Measurements from ENCODE around the gene ZNF454.

ZNF454 gene

DNA sequence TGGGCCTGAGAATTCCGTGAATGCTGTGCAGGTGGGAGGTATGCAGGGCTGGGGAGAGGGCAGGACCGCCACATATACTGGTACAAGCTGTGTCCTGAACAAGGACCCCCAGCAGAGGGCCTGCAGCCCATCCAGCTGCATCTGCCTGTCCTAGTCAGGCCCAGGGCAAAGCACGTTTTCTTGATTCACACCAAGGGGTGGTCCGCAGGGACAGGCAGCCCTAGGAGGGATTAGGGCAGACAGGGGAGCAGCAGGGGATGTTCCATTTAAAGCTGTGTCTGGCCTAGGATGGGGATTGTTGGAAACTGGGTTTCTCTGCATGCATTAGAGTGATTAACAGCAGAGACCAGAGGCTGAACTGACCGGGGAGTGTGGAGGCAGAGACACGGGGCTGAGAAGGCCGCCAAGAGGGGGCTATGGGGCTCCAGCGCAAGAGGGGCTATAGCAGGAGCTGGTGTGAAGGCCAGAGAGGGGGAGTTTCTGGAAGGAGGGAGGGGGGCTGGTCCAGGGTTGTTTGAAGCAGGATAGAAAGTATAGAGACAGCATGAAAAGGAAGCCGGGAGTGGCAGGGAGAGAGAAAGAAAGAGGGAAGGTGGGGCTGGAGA, 51.4 kb downstream of the ZNF454 start:
- DNase-seq (ENCODE audit: extremely low spot score, insufficient read length, low read depth) (no peak), FAIRE-seq (no peak)

DNA sequence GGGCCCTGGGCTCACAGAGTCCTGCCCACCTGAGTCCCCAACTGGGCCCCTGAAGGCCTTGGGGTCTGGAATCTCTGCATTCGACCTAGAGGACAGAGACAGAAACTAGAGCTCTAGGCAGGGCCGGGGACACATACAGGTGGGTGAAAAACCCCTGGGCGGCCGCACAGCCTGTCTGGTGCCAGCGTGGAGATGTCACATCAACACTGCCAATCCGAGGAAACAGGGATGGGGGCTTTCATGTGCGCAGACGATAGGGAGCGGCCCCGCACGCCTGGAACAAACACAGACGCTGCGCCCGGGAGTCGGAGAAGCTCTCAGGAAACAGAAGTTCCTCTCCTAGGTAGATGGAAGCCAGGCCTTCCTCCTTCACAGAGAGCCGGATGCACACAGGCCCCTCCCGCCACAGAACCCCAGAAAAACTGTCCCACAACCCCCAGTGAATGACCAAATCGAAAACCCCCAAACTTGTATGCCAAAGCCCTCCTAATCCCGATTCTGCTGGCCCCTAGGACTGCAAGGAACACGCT, 52.3 kb downstream of the ZNF454 start:
- FAIRE-seq, result no peak
- DNase-seq (ENCODE audit: extremely low spot score, insufficient read length, low read depth), result no peak

DNA sequence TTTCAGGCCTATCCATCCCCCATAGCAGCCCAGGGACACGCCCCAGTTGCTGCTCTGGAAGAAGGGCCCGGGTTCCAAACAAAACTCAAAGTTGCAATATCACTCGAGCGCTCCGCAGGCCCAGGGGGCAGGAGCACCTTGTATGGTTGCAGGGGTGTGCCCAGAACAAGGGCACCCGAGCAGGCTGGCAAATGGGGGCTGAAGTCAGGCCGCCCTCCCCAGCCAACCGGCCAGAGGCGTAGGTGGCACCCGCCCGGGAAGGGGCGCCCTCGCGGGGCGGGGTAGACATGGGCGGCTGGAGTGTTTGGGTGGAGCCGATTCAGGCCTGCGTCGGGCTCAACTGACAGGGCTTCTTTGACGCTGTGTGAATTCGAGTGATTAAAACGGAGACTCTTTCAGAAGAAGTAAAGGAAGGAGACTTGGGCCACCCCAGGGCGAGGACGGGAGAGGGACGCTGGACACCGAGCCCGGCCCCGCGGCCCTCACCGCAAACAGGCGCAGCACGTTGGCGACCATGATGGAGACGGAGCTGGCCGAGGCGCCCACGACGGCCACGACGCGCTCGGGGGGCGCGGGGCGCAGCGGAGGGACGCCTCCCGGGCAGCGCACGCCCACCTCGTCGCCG, 53.1 kb downstream of the ZNF454 start:
- no peak for FAIRE-seq
- no peak for DNase-seq (ENCODE audit: extremely low spot score, insufficient read length, low read depth)

DNA sequence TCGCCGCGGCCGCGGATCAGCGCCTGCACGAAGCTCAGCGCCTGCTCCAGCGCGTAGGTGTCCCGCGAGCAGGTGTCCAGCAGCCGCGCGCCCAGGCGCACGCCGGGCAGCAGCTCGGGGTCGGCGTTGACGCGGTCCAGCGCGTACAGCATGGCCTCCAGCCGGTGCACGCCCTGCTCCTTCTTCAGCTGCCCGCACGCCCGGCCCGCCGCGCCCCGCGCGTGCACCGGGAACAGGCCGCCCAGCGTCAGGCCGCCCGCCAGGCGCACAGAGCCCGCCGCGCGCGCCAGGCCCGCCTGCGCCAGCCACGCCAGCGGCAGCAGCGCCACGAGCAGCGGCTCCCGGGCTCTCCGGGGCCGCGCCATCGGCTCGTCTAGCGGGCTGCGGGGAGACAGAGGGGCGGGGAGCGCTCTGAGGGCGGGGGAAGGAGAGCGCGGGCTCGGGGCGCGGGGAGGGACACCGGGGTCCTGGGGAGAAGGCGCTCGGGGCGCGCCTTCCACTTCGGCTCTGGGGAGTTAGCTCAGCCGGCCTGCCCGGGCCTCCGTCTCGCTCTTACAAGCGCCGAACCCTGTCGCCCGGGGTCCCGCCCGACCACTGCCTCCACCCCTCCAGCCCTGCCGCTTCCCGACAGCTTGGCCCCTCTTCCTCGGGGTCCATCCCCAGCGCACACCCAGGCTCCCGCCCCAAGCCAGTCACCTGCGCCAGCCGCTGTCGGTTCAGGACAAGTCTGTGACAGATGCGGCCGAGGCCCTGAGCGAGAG, 53.8 kb downstream of the ZNF454 start, which contains the start of gene GRM6:
Gene GRM6 (minus strand): TSS at position 741 of the 761 bp plus-strand sequence. CDS start 376 bp downstream, at position 365.
- no peak for DNase-seq (ENCODE audit: extremely low spot score, insufficient read length, low read depth)
- no peak for FAIRE-seq

DNA sequence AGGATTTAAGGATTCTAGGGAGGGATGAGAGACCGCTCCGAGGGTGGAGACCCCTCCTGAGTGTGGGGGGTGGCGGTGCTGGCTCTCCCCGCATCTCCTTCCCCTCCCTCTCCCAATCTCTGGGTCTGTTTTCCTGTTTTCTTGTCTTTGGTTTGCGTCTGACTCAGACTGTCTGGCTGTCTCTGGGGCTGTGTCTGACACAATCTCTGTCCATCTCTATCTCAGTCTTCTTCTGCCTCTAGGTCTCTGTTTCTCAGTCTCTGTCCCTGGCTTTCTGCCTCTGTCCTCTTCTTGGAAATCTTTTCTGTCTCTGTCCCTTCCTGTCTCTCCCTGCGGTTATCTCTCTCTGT, 54.3 kb downstream of the ZNF454 start:
- FAIRE-seq (no peak), DNase-seq (ENCODE audit: extremely low spot score, insufficient read length, low read depth) (no peak)

DNA sequence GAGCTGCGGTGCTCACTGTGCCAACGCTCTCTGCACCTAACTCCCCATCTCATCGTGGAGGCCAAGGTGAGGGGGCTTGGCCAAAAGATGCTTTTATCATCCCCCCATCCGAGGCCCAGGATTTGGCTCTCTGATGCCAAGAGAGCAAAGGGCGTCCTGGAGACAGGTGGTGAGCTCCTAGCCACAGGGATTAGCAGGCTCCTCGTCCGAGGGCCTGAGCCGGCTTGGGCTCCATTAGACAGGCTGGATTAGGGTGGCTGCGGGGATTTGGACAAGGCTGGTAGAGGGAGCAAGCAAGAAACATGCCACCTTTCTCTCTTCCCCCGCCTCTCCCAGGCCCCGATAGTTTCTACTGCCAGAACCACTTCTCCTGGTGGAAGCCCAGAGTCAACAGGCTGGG, 55.2 kb downstream of the ZNF454 start:
- FAIRE-seq, result no peak
- DNase-seq (ENCODE audit: extremely low spot score, insufficient read length, low read depth), result no peak

DNA sequence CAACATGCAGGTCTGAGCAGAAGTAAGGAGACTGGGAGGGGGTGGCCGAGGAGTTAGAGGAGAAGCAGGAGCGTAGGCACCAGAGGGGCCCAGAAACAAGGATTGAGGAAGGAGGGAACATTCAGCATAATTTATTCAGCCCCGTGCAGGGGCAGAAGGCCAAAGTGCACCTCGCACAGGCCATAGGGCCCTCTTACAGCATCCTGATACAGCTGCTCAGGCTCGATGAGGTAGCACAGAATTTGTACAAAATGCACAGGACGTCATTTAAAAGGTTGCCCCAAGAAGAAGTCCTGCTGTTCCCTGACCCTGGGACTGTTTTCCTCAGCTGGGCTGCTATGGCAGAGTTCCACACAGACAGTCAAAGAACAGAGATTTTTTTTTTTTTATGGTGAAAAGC, 56.2 kb downstream of the ZNF454 start:
- FAIRE-seq, result no peak
- DNase-seq (ENCODE audit: extremely low spot score, insufficient read length, low read depth), result no peak

DNA sequence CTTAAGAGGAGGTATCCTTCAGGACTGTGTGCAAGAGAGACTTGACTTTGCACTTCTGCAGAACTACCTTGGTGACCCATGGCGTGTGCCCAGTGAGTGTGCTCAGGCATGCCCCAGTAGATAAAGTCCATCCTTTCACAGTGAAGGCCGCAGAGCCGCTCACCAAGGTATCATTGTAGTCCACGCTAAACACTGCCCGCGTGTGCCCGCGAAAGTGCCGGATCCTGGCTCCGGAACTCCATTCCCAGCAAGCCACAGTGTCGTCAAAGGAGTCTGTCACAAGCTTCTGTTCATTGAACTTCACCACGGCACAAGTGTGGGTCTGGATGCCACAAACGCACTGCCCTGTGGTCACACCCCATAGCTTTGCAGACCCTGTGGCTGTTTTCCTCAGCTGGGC, 57.4 kb downstream of the ZNF454 start:
- DNase-seq (ENCODE audit: extremely low spot score, insufficient read length, low read depth) (no peak), FAIRE-seq (no peak)

DNA sequence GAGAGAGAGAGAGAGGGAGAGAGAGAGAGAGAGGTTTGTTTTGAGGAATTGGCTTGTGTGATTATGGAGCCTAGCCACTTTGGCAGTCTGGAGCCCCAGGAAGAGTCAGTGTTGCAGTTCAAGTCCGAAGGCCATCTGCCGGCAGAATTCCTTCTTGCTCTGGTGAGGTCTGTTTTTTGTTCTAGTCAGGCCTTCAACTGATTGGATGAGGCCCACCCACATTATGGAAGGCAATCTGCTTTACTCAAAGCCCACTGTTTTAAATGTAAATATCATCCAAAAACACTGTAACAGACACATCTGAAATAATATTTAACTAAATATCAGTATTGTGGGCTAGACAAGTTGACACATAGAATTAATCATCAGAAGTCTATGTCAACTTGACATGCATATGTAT, 65.6 kb downstream of the ZNF454 start:
- FAIRE-seq (no peak), DNase-seq (ENCODE audit: extremely low spot score, insufficient read length, low read depth) (no peak)

DNA sequence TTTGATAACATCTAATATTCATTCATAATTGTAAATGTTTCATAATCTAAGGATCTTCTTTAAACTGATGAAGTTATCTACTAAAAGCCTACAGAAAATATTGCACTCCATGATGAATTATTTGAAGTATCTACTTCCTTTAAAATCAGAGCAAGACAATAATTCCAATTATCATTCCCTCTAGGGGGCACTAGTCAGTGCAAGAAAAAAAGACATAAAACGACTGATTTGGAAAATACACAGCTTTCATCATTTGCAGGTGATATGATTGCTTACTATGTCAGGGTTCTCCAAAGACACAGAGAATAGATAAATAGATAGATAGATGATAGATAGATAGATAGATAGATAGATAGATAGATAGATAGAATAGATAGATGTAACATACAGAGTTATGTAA, 67.7 kb downstream of the ZNF454 start:
- DNase-seq (ENCODE audit: extremely low spot score, insufficient read length, low read depth), result no peak
- FAIRE-seq, result no peak
